ENCODE data around the gene MTOR.

The MTOR gene

DNA sequence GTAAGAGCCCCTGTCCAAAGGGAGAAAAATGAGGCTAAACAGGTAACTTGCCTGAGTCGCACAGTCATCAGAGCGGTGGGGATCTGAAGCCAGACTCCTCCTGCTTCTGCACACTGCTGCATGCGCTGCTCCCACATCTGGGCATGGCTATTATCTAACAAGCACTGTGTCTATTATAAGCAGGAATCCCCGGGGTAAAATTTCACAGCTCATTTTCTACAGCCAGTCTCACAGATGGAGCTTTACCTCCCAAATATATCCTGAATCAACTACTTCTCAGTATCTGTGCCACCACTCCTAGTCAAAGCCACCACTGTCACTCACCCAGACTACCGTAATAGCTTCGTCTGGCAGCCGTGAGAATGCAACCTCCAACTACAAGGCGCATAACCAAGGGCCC is 9.8 kb downstream of the MTOR start:
- H3K27ac ChIP-seq: peak overlapping the region; percentile 95
- TF ChIP-seq, protein P1, sequence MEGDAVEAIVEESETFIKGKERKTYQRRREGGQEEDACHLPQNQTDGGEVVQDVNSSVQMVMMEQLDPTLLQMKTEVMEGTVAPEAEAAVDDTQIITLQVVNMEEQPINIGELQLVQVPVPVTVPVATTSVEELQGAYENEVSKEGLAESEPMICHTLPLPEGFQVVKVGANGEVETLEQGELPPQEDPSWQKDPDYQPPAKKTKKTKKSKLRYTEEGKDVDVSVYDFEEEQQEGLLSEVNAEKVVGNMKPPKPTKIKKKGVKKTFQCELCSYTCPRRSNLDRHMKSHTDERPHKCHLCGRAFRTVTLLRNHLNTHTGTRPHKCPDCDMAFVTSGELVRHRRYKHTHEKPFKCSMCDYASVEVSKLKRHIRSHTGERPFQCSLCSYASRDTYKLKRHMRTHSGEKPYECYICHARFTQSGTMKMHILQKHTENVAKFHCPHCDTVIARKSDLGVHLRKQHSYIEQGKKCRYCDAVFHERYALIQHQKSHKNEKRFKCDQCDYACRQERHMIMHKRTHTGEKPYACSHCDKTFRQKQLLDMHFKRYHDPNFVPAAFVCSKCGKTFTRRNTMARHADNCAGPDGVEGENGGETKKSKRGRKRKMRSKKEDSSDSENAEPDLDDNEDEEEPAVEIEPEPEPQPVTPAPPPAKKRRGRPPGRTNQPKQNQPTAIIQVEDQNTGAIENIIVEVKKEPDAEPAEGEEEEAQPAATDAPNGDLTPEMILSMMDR (conservative IDR thresholded peaks at IDR 0.05): no peak

GRCh38 chr1:11248169-11248568 is 14.2 kb downstream of the MTOR start:
- TF ChIP-seq, protein P1 (conservative IDR thresholded peaks at IDR 0.05): peak; percentile 37; the same call in 1 of the 2 replicates
- H3K27ac ChIP-seq: peak overlapping the region; percentile 97

- H3K27ac ChIP-seq: peak overlapping the region; percentile 97
These were observed 16.2 kb downstream of the MTOR start for GRCh38 chr1:11245904-11246719.

GRCh38 chr1:11245248-11245647 is 17.1 kb downstream of the MTOR start:
- peak overlapping the region; percentile 97 for H3K27ac ChIP-seq
- TF ChIP-seq, protein P1 (conservative IDR thresholded peaks at IDR 0.05): no peak

More at GRCh38 chr1:11245904-11246719, 16.2 kb downstream of the MTOR start:
- TF ChIP-seq, protein P1 (conservative IDR thresholded peaks at IDR 0.05): no peak

GRCh38 chr1:11238311-11238710 is 24.0 kb downstream of the MTOR start:
- TF ChIP-seq, protein P1 (conservative IDR thresholded peaks at IDR 0.05): no peak
- no peak overlapping the region; the same call in 1 of the 2 replicates for H3K27ac ChIP-seq

GRCh38 chr1:11237356-11237755 is 25.0 kb downstream of the MTOR start:
- TF ChIP-seq, protein P1 (conservative IDR thresholded peaks at IDR 0.05): no peak
- no peak overlapping the region; the same call in 1 of the 2 replicates for H3K27ac ChIP-seq

GRCh38 chr1:11233208-11233607 is 29.1 kb downstream of the MTOR start:
- no peak overlapping the region for H3K27ac ChIP-seq
- TF ChIP-seq, protein P1 (conservative IDR thresholded peaks at IDR 0.05): no peak
